HuH-7.5 (cell line): ENCODE data around the gene RCE1.
A peak's percentile ranks its signal among the peaks of the same experiment; 100 is the strongest.

ENCODE experiments used
- DNase-seq: peaks from one replicate; pipeline ENCODE4 v3.0.0; 2011; ENCODE audit warnings: low spot score

The RCE1 gene

GRCh38 chr11:66845143-66845875, 2.1 kb downstream of the RCE1 start:
- DNase-seq: peak; percentile 52

DNA sequence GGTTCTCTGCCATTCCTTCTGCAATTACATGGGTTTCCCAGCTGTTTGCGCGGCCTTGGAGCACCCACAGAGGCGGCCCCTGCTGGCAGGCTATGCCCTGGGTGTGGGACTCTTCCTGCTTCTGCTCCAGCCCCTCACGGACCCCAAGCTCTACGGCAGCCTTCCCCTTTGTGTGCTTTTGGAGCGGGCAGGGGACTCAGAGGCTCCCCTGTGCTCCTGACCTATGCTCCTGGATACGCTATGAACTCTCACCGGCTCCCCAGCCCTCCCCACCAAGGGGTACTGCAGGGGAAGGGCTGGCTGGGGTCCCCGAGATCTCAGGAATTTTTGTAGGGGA, 2.6 kb downstream of the RCE1 start:
- peak; percentile 72 for DNase-seq

- peak; percentile 61 for DNase-seq
Measured at GRCh38 chr11:66846671-66847091, 3.4 kb downstream of the RCE1 start.

DNA sequence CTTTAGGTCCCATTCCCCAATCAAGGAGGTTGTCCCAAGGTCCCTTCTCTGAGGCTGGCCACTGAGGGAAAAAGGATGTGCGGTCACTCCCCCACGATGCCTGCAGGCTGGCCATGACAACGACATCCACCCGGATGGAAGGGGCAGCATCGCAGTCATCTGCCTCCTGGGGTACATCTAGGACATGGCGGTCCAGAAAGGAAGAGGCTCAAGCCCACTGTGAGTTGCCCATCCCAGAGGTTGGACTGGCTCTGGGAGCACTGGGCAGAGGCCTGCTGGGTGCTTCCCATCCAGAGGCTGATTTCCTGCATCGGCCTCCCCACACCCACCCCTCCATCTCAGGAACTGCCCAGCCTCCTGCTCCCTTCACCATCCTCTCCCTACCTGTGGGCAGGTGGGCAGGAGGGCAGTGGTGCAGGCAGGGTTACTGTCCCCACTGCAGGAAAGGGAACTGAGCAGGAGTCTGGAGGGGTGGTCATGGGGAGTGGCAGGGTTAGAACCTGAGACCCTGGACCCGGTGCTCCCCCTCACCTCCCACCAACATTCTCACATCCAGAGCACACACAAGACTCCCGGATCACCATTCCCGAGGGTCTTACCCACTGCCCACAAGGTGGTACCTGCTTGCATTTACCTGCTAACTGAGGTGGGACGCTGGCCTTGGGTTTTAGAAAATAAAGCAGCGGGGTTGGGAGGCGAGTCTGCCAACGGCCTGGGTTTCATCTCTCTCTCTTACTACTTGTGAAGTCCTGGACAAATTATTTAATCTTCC, 4.4 kb downstream of the RCE1 start:
- DNase-seq: peak; percentile 64

DNA sequence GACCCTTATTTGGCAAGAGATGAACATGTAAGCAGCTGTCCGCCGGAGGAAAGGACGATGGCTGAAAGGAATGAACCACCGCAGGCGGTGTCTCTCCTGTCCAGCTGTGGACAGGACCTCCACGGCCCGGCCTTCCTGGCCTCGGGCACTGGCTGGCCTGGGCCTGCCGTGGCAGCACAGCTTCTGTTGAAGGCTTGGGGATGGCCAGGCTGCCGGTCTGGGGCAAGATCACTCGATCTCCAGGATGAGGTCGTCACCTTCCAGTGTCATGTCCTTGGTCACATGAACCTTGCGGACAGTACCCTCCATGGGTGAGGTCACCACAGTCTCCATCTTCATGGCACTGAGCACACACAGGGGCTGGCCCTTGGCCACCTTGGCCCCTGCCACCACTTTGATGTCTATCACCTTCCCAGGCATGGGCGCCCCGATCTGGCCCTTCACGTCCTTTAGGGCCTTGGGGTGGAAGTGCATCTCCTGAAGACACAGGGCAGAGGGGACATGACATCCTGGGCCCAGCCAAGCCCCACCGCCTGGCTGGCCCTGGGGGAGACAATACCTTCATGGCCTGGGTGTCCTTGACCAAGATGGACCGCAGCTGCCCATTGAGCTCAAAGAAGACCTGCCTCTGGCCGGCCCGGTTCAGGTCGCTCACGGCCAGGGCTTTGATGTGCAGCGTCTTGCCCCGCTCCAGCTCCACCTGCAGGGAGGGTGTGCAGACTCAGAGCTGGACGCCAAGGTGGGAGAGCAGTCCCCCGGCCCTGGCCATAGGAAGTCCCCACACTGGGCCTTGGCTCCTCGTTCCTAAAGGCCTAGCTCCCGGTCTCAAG, 5.6 kb downstream of the RCE1 start:
- DNase-seq: peak; percentile 73

DNA sequence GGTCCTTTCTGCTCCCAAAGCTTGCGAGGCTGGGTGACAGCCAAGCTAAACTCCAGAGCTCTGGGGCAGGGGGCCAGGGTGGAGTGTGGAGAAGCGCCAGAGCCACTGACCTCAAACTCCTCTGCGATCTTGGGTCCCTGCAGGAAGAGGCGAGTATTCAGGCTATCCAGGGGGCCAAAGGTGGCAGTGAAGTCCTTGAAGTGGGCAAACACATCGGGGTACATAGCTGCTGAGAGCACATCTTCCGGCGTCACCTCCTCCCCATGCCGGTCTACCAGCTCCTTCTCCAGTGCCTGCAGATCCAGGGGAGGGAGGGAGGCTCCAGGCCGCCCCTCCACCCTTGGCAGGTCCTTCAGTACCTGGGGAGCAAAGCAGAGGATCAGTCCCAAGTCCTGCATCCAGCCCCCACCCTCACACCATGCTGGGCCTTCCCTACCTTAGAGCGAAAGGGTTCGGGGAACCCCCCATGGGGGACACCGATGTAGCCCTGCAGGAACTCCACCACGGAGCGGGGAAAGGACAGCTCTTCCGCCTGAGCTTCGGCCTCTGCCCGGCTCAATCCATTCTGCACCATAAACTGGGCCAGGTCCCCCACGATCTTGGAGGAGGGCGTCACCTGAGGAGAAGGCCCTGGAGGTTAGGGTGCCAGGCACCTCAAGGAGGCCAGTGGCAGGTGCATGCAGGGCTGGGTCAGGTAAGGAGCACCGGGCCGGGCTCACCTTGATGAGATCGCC, 6.4 kb downstream of the RCE1 start:
- DNase-seq: no peak

GRCh38 chr11:66850235-66850587, 7.0 kb downstream of the RCE1 start:
- DNase-seq: peak; percentile 57

GRCh38 chr11:66850588-66851238, 7.5 kb downstream of the RCE1 start:
- DNase-seq: peak; percentile 71

- peak; percentile 77 for DNase-seq
Measured at GRCh38 chr11:66851239-66851596, 8.0 kb downstream of the RCE1 start.

- peak; percentile 99 for DNase-seq
Measured at GRCh38 chr11:66851698-66852465, 8.6 kb downstream of the RCE1 start.

DNA sequence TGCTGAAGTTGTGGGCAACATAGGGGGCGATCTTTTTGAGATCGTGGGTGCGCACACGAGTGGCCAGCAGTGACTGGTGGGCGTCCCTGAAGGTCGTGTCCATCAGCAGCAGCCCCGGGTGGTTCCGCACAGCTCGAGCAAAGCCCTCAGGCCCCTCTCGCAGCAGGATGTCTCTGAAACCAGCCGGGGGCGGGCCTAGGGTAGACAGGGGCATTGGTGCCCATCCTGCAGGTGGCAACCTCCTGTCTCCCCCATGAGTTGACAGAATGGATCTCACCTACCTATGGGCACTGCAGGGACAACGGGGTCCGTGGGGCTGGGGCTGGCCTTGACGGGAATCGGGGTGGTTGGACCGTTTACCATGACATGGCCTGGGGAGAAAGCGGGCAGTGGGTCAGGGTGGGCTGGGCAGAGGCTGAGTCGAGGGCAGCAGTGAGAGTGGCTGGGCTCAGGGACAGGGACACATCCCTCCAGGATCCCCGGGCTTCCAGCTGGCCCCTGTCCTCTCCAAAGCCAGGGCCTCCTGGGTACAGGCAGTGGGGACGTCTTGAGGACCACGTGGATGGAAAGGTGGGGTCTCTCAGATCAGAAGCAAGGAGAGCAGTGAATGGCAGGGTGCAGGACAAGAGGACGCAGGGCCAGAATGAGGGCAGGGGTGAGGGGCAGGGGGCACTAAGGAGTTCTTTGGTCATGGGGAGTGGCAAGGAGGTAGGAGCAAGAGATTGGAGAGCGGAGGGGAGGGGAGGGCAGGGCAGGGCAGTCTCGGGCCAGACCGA, 9.4 kb downstream of the RCE1 start:
- peak; percentile 76 for DNase-seq

- peak; percentile 78 for DNase-seq
Measured at GRCh38 chr11:66853242-66854229, 10.3 kb downstream of the RCE1 start.

DNA sequence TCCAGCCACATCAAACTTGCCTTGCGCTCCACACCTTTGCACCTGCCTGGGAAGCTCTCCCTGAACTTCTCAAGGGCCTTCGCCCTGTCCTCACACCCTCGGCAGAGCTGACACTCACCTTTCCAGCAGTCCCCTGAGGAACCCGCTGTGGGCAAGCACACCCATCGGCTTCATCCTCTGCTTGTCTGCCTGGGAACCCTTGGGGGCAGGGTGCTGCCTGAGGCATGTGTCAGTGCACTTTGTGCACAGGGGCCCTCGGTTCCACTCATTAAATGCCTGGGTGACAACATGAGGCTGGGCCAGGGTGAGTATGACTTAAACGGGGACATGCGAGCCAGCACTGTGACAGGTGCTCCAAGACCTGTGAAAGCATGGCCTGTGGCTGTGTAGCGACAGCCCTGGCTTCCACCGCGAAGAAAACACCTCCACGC, 11.0 kb downstream of the RCE1 start:
- DNase-seq: peak; percentile 78

GRCh38 chr11:66854729-66855211, 11.5 kb downstream of the RCE1 start:
- peak; percentile 77 for DNase-seq

GRCh38 chr11:66855574-66856495, 12.6 kb downstream of the RCE1 start:
- DNase-seq: peak; percentile 85

GRCh38 chr11:66856496-66857233, 13.4 kb downstream of the RCE1 start, which contains the start of gene LRFN4:
TSS of gene LRFN4 (plus strand) at chr11:66857064. CDS start at chr11:66857745, 681 bp downstream.
- DNase-seq: no peak
